HG03095 (cell line): Measurements from ENCODE around the gene AHSP.
"Not testable (repeated sequence)": the region's sequence is repeated elsewhere in the genome, so short reads cannot be mapped to it uniquely, and the experiment has no call there.

ENCODE experiments used
- ATAC-seq: cut with Tn5 transposase; IDR thresholded peaks from one replicate; pipeline ENCODE4 v1.9.1; 2021; ENCODE audit warnings: moderate library complexity; ENCODE audit not compliant: unreplicated experiment

AHSP gene, protein sequence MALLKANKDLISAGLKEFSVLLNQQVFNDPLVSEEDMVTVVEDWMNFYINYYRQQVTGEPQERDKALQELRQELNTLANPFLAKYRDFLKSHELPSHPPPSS

DNA sequence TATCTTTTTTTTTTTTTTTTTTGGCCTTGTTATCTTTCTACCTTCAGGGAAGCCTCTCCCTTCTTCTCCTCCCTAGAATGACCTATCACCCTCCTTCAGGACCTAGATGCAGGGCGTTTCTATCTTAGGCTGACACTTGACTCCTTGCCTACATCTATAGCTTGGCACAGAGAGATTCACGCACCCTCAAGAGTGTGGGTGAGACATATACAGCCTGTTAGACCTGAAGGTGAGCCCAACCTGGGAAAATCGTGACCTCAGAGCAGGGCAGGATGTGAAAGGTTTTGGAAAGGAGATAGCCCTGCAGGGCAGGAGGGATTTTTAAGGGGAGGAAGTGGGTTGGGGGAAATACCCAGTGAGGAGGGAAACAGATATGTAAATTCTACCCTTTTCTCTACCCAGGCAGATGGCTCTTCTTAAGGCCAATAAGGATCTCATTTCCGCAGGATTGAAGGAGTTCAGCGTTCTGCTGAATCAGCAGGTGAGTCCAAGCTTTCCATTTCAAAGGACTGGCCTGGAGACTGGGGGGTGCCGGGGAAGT, at the start of gene AHSP:
Gene AHSP, plus strand, starts transcription at position 167 of the 541 bp plus-strand sequence. Its CDS starts 240 bp downstream, at position 407.
- ATAC-seq = no peak

DNA sequence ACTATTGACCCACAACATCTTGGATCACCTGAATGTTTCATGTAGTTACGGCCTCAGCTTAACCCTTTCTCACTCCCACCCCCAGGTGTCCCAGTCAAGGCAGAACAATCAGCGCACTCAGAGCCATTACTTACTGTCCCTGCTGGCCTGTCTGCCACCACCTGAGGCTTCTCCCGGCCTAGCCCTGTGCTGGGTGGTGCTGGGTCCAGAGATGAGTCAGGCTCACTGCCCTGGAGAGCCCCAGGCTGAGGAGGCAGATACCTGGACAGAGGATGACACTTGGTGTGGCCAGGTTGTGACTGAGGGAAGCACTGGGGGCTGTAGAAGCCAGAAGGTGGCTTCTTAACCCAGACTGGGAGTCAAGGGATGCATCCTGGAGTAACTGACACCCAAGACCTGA, 48.7 kb upstream of the AHSP start:
- no peak for ATAC-seq

DNA sequence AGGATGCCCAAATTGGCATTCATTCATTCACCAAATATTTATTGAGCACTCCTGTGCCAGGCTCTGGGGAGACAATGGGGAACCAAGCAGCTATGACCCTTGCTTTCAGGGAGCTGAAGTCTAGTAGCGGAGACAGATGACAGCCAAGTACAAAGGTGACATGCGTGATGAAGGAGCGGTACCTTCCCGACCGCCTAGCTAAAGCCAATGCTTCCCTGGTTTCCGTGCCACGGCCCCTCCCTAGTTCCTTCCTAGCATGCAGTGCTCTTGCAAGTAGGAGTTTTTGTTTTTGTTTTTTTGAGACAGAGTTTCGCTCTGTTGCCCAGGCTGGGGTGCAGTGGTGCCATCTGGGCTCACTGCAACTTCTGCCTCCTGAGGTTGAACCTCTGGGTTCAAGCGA, 47.9 kb upstream of the AHSP start:
- no peak for ATAC-seq

DNA sequence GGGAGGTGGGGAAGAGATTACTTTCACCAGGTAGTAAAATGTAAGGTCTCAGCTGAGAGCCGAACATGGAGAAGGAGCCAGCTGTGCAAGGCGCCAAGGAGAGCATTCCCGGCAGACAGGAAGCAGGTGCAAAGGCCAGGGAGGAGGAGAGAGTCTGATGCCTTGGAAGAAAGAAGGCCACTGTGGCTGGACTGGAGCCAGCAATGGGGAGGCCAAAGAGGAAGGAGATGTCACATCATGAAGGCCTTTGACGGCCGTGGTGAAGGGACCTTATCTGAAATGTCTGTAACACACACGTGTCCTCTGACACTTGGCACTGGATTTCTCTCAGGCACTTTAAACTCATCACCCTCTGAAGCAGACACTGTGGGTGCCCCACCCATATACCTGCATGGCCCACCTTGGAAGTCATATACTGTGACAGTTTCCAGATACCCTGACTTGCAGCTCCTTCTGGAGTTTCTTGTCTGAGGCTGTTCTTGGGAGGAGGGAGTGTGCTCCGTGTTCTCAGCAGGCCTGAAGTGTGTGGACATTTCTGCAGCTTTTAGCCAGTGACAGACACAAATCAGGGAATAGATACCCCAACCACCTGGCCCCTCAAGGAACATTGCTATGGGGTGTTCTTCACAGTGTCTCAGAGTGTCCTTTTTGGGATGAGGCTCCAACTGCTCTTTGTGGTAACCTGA, 46.7 kb upstream of the AHSP start:
- no peak for ATAC-seq

DNA sequence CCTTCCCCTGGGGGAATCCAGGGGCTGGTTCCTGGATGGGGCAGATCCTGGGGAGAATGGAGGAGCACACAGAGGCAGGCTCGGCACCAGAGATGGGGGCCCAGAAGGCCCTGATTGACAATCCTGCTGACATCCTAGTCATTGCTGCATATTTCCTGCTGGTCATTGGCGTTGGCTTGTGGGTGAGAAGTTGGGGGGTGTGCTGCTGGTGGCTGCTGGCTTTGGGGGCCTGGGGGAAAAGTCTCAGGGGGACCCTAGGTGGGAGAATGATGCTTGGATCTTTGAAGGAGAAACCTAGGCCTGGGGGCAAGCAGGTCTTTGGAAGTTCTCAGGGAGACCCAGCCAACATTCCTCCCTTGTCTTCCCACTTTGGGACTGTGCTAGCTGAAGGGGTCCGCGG, 44.6 kb upstream of the AHSP start, which contains the start of gene SLC5A2:
Gene SLC5A2, plus strand, starts transcription at position 43 of the 400 bp plus-strand sequence. Its CDS starts 14 bp downstream, at position 57.
- ATAC-seq = no peak

DNA sequence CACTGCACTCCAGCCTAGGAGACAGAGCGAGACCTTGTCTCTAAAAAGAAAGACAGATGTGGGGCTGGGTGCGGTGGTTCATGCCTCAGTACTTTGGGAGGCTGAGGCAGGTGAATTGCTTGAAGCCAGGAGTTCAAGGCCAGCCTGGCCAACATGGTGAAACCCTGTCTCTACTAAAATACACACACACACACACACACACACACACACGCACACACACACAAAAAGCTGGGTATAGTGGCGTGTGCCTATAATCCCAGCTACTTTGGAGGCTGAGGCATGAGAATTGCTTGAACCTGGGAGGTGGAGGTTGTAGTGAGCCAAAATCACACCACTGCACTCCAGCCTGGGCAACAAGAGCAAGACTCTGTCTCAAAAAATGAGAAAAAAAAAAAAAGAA, 43.7 kb upstream of the AHSP start:
- ATAC-seq = not testable (repeated sequence)

DNA sequence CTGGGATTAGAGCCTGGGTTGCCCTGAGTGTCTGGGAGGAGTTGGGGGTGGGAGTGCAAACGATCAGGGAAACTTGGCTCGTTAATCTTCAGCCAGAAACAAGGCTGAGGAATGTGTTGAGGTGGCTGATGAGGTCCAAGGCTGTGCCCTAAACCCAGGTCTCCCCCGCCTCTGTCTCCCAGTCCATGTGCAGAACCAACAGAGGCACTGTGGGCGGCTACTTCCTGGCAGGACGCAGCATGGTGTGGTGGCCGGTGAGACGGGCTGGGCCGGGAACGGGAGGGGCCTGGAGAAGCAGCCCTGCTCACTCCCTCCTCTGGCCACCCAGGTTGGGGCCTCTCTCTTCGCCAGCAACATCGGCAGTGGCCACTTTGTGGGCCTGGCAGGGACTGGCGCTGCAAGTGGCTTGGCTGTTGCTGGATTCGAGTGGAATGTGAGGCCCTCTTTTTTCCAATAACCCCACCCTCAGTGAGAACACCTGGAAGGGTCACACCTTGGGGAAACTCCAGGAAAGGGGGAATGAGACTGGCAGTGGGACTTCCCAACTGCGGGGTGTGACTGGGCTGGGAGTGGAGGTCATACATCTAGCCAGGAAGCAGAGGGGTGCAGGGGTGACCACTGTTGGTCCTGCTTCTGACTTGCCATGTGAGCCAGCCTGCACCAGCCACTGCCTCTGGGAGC, 43.1 kb upstream of the AHSP start:
- no peak for ATAC-seq

DNA sequence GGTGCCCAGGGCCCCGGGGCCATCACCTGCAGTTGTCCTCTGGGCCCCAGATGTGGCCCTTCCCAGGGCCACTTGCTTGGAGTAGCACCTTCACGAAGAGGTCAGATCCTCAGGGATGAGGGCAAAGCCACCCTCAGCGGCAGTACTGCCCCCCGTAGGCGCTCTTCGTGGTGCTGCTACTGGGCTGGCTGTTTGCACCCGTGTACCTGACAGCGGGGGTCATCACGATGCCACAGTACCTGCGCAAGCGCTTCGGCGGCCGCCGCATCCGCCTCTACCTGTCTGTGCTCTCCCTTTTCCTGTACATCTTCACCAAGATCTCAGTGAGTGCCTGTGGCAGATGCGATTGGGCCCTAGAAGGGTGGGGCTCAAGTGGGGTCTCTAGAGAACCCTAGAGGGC, 42.1 kb upstream of the AHSP start:
- ATAC-seq = no peak

DNA sequence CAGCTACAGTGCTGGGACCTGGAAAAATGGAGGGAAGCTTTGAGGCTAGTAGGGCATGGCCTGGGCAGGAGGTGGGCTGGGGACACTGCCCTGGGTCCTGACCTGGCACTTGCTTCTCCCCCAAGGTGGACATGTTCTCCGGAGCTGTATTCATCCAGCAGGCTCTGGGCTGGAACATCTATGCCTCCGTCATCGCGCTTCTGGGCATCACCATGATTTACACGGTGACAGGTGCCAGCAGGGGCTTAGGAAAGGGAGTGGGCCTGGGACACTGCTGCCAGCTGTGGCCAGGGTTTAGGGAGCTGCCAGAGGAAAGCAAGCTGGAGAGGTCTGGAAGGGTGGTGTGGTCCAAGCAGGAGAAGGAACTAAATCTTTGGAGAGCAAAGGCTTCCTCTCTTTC, 41.7 kb upstream of the AHSP start:
- no peak for ATAC-seq

DNA sequence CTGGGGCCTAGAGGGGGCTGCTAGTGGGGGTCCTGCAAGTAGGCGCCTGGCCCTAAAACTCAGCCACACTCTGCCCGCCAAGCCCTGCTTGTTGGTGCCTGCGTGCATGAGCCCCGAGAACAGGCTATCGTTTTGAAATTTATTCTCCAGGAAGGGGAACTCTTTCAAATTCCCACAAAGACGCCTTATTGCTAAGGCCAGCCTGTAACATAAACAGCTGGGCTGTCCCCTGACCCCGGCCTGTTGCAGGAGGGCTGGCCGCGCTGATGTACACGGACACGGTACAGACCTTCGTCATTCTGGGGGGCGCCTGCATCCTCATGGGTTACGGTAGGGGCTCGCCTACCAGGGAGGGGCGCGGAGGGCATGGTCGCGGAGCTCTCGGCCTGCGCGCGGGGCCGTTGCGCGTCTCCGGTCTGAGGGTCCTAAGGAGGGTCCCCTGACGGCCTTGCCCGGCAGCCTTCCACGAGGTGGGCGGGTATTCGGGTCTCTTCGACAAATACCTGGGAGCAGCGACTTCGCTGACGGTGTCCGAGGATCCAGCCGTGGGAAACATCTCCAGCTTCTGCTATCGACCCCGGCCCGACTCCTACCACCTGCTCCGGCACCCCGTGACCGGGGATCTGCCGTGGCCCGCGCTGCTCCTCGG, 40.5 kb upstream of the AHSP start:
- no peak for ATAC-seq

DNA sequence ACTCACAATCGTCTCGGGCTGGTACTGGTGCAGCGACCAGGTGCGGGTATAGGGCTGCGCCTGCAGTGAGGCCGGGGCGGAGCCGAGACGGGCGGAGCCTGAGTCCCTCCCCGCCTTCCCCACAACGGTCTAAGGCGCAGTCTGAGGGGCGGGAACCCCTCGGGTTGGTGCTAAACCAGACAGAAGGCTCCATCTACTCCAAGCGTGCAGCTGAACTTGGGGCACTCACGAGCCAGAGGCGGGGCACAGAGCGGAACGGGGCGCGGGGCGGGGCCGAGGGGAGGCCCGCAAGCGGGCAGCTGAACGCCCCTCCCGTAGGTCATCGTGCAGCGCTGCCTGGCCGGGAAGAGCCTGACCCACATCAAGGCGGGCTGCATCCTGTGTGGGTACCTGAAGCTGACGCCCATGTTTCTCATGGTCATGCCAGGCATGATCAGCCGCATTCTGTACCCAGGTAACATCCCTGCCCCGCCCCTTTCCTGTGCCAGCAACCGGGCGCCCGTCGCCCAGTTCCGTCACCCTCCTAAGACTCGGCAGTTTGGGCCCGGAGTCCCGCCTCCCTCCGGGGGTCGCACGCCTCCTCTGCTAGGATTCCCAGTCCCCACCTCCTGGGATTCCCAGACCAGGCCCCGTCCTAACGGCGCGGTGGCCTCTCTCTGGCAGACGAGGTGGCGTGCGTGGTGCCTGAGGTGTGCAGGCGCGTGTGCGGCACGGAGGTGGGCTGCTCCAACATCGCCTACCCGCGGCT, 39.8 kb upstream of the AHSP start:
- ATAC-seq = peak; percentile 71

DNA sequence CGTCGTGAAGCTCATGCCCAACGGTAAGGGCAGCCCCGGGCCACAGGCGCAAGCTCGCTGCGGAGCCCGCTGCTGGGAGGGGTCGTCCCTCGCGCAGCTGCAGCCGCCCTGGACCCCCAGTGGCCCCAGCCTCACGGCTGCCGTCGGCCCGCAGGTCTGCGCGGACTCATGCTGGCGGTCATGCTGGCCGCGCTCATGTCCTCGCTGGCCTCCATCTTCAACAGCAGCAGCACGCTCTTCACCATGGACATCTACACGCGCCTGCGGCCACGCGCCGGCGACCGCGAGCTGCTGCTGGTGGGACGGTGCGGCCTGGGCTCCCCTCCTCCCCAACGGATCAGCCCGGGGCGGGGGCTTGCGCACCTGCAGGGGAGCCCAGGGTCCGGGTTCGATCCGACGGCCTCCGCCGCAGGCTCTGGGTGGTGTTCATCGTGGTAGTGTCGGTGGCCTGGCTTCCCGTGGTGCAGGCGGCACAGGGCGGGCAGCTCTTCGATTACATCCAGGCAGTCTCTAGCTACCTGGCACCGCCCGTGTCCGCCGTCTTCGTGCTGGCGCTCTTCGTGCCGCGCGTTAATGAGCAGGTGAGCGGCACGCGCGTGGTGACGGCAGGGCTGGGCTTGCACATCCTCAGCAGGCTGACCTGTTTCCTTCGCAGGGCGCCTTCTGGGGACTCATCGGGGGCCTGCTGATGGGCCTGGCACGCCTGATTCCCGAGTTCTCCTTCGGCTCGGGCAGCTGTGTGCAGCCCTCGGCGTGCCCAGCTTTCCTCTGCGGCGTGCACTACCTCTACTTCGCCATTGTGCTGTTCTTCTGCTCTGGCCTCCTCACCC, 39.0 kb upstream of the AHSP start:
- ATAC-seq = no peak

DNA sequence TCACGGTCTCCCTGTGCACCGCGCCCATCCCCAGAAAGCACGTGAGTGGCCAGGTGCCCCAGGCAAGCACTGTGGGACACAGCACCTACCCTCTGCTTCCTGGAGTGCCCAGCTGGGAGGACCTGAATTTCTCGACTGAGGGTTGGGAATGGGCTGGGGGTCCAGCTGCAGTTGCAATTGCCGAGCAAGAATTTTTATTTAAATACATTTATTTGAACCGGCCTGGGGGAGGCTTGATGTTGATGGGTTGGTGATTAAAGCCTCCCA, 38.5 kb upstream of the AHSP start:
- ATAC-seq = no peak

DNA sequence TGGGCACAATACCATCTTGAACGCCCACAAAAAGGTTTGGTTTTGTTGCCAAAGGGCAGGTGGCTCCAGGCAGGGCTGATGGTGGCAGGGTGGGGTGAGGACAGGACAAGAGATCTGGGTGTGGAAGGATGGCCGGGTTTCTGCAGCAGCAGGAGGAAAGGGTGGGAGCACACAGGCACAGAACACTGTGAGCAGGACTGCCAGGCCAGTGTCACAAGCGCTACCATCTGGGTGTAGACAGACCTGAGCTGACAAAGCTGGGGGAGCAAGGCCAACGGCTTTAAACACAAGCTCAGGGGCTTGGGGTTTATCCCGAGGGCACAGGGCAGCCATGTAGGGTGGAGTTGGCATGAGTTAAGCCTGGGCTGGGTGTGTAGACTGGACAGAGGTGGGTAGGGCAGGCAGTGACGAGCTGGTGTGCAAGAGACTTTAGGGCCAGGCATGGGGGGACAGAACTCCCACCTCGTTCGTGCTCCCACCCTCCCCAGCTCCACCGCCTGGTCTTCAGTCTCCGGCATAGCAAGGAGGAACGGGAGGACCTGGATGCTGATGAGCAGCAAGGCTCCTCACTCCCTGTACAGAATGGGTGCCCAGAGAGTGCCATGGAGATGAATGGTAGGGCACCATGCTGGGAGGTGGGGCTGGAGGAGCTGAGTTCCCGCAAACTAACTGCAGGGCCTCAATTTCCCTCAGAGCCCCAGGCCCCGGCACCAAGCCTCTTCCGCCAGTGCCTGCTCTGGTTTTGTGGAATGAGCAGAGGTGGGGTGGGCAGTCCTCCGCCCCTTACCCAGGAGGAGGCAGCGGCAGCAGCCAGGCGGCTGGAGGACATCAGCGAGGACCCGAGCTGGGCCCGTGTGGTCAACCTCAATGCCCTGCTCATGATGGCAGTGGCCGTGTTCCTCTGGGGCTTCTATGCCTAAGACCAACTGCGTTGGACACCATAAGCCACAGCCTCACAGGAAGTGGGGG, 37.8 kb upstream of the AHSP start:
- no peak for ATAC-seq

DNA sequence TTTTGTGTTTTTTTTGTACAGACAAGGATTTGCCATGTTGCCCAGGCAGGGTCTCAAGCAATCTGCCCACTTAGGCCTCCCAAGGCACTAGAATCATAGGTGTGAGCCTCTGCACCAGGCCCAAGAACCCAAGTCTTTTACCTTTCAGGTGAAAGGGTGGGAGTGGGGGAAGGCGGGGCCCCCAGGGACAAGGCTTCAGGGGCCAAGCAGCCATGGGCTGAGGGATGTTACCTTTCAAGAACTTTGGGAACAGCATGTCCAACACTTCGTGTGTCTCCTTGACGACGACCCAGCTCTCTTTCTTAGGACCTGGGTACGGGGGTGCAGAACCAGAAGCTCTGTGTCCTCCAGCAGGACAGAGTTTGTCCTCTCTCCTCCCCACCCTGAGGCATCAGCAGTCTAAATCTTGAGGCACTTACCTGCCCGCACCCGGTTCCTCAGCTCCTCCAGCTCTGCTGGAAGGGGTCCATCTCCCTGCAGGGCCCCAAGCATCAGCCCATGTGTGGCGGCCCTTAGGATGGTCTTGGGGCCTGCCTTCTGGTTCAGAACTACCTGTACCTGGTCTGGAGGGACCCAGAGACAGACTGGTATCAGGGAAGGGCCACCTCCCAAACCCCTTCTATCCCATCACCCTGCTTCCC, 35.8 kb upstream of the AHSP start:
- ATAC-seq = no peak

DNA sequence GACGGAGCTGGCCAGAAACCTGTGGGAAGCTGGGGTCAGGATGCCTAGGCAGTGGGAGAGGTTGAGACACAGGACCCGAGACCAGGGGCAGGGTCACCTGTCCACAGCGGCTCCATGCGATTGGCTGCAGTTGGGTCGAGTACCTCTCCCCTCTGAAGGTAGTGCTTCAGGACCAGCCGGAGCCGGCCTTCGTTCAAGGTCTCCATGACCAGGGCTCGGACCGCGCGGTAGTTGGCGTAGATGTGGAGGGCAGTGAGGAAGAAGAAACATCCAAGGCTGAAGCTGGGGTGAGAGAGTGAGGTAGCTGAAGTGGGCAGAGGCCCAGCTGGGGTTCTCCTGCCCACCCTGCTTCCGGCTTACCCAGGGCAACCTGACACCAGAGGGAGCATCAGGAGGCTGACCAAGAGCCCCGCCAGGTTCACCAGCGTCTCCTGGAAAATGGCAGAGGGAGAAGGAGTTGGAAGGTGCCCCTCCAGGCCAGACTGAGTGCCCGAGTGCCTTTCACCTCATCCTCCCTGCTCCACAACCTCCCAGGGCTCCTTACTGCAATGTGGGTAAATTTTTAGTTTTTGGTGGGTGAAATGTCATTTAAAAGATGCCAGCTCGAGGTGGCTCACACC, 34.1 kb upstream of the AHSP start:
- ATAC-seq = no peak

DNA sequence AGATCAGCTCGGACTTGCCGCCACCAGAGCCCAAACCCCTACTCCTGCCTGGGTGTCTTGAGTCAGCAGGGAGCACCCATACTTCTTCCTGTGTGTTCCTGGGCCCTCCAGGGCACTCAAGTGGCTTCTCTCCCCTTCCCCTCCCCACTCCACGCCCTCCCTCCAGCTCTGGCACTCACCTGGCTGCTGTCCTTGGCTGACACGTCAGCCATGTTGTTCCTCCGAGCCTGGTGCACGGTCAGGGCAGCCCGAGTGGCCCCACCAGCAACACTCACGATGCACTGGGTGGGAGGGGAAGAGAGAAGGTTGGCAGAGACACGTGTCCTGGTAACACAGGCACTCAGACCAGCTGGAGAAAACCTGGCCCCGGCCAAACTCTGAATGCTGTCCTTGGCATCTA, 31.0 kb upstream of the AHSP start:
- no peak for ATAC-seq

DNA sequence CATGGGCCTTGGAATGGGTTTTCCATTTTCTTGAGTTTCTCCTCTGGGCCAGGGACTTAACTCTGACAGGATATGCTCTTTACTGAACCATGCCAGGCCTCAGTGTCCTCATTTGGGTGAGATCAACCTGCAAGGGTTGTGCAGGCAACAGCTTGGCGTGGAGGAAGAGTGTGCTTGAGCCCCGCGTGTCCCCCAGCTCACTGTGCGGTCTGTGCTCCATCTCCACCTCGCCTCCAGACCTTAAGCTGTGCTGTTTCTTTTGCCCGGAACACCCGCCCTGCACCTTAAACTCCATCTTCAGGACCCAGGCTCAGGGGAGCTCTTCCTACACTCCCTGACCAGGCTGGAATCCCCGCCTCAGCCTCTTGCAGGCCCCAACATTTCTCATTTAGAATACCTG, 29.2 kb upstream of the AHSP start:
- no peak for ATAC-seq
